Muscle layer of duodenum (tissue), 2 donors: ENCODE results near the gene ZNF281.
"Not testable (repeated sequence)": the region's sequence is repeated elsewhere in the genome, so short reads cannot be mapped to it uniquely, and the experiment has no call there.

Experiments
- H3K27ac ChIP-seq: one replicate; pipeline ENCODE4 v1.7.0; 2013; ENCODE audit warnings: mild to moderate bottlenecking, low read length
- H3K27me3 ChIP-seq: one replicate; pipeline ENCODE4 v1.7.0; 2013; ENCODE audit warnings: low read depth, mild to moderate bottlenecking, control low read depth, low read length
- H3K36me3 ChIP-seq, 2 donors: one replicate each; pipeline ENCODE4 v1.7.0; 2013; ENCODE audit warnings: low read length in 2 of 2, control low read depth in 1 of 2, mild to moderate bottlenecking in 1 of 2; ENCODE audit not compliant: insufficient read depth in 2 of 2, control insufficient read depth in 1 of 2
- H3K4me1 ChIP-seq, 2 donors: one replicate each; pipeline ENCODE4 v1.7.0; 2013; ENCODE audit warnings: low read length in 2 of 2, mild to moderate bottlenecking in 2 of 2, control low read depth in 1 of 2, moderate library complexity in 1 of 2; ENCODE audit not compliant: insufficient read depth in 2 of 2, control insufficient read depth in 1 of 2
- H3K4me3 ChIP-seq, 2 donors: one replicate each; pipeline ENCODE4 v1.7.0; 2013; ENCODE audit warnings: low read length in 2 of 2, low read depth in 1 of 2, mild to moderate bottlenecking in 1 of 2
- H3K9me3 ChIP-seq, 2 donors: one replicate each; pipeline ENCODE4 v1.7.0; 2013; ENCODE audit warnings: low read length in 2 of 2, control low read depth in 1 of 2, mild to moderate bottlenecking in 1 of 2; ENCODE audit not compliant: control insufficient read depth in 1 of 2
- donor health status: healthy.

Gene ZNF281

GRCh38 chr1:200442023-200442422 lies 32.2 kb upstream of the ZNF281 start:
- no peaks in the 10 kb centered on the region for H3K4me1 ChIP-seq
- H3K27ac ChIP-seq, result no peak overlapping the region
- H3K36me3 ChIP-seq, result no peaks in the 10 kb centered on the region
- H3K27me3 ChIP-seq, result no peaks in the 10 kb centered on the region
- no peaks in the 10 kb centered on the region for H3K9me3 ChIP-seq
- H3K4me3 ChIP-seq, result no peak overlapping the region

- Histone ChIP-seq H3K4me1 (no peaks in the 10 kb centered on the region), H3K27me3 (no peaks in the 10 kb centered on the region), H3K4me3 (no peak overlapping the region), H3K36me3 (no peaks in the 10 kb centered on the region), H3K27ac (no peak overlapping the region), H3K9me3 (no peaks in the 10 kb centered on the region)
Observed at GRCh38 chr1:200438911-200439310, 29.1 kb upstream of the ZNF281 start.

GRCh38 chr1:200438413-200438812 lies 28.6 kb upstream of the ZNF281 start:
- H3K4me3 ChIP-seq, H3K9me3 ChIP-seq, H3K27ac ChIP-seq, H3K4me1 ChIP-seq, H3K27me3 ChIP-seq, H3K36me3 ChIP-seq: not testable (repeated sequence)

GRCh38 chr1:200437556-200438203 lies 27.8 kb upstream of the ZNF281 start:
- H3K27me3 ChIP-seq, result no peaks in the 10 kb centered on the region
- H3K9me3 ChIP-seq, result no peaks in the 10 kb centered on the region
- no peaks in the 10 kb centered on the region for H3K4me1 ChIP-seq
- peak overlapping the region; percentile 18 to 56 for H3K4me3 ChIP-seq
- H3K36me3 ChIP-seq, result no peaks in the 10 kb centered on the region
- peak overlapping the region; percentile 2 for H3K27ac ChIP-seq

GRCh38 chr1:200437088-200437487 lies 27.3 kb upstream of the ZNF281 start:
- H3K9me3 ChIP-seq, result no peaks in the 10 kb centered on the region
- H3K4me1 ChIP-seq, result no peaks in the 10 kb centered on the region
- no peak overlapping the region for H3K4me3 ChIP-seq
- H3K36me3 ChIP-seq, result no peaks in the 10 kb centered on the region
- no peaks in the 10 kb centered on the region for H3K27me3 ChIP-seq
- H3K27ac ChIP-seq, result no peak overlapping the region

- Histone ChIP-seq H3K4me1 (no peaks in the 10 kb centered on the region), H3K27ac (no peak overlapping the region), H3K4me3 (no peak overlapping the region), H3K36me3 (no peaks in the 10 kb centered on the region), H3K9me3 (no peaks in the 10 kb centered on the region), H3K27me3 (no peaks in the 10 kb centered on the region)
Observed at GRCh38 chr1:200436436-200436835, 26.6 kb upstream of the ZNF281 start.

- Histone ChIP-seq H3K9me3 (no peaks in the 10 kb centered on the region), H3K27me3 (no peaks in the 10 kb centered on the region), H3K36me3 (no peaks in the 10 kb centered on the region), H3K4me3 (no peak overlapping the region), H3K4me1 (no peaks in the 10 kb centered on the region), H3K27ac (no peak overlapping the region)
Observed at GRCh38 chr1:200435200-200435780, 25.5 kb upstream of the ZNF281 start.

- Histone ChIP-seq H3K9me3 (no peaks in the 10 kb centered on the region), H3K27me3 (no peaks in the 10 kb centered on the region), H3K36me3 (no peaks in the 10 kb centered on the region), H3K4me3 (no peak overlapping the region), H3K4me1 (no peaks in the 10 kb centered on the region), H3K27ac (no peak overlapping the region)
Observed at GRCh38 chr1:200433586-200433985, 23.8 kb upstream of the ZNF281 start.

- no peaks in the 10 kb centered on the region for H3K27me3 ChIP-seq
- no peaks in the 10 kb centered on the region for H3K4me1 ChIP-seq
- no peaks in the 10 kb centered on the region for H3K36me3 ChIP-seq
- no peak overlapping the region for H3K4me3 ChIP-seq
- no peaks in the 10 kb centered on the region for H3K9me3 ChIP-seq
- no peak overlapping the region for H3K27ac ChIP-seq
Observed at GRCh38 chr1:200432586-200432985, 22.8 kb upstream of the ZNF281 start.

- H3K36me3 ChIP-seq, result no peaks in the 10 kb centered on the region
- no peaks in the 10 kb centered on the region for H3K9me3 ChIP-seq
- H3K4me1 ChIP-seq, result no peaks in the 10 kb centered on the region
- H3K27me3 ChIP-seq, result no peaks in the 10 kb centered on the region
- no peak overlapping the region for H3K4me3 ChIP-seq
- no peak overlapping the region for H3K27ac ChIP-seq
Observed at GRCh38 chr1:200429221-200429751, 19.4 kb upstream of the ZNF281 start.

GRCh38 chr1:200428482-200429205 lies 18.8 kb upstream of the ZNF281 start:
- no peaks in the 10 kb centered on the region for H3K9me3 ChIP-seq
- H3K4me3 ChIP-seq, result no peak overlapping the region
- H3K27ac ChIP-seq, result no peak overlapping the region
- H3K27me3 ChIP-seq, result no peaks in the 10 kb centered on the region
- no peaks in the 10 kb centered on the region for H3K4me1 ChIP-seq
- H3K36me3 ChIP-seq, result no peaks in the 10 kb centered on the region
